Measurements from ENCODE around the gene MYLK4. TPM values are rescaled to one million over a fixed set of nuclear protein-coding genes. Genes with fewer than 3 reads are reported as not detected.

Gene MYLK4
- total RNA-seq, 4 donors from 2014 or later = 0.42 to 0.98 (median 0.52) TPM

DNA sequence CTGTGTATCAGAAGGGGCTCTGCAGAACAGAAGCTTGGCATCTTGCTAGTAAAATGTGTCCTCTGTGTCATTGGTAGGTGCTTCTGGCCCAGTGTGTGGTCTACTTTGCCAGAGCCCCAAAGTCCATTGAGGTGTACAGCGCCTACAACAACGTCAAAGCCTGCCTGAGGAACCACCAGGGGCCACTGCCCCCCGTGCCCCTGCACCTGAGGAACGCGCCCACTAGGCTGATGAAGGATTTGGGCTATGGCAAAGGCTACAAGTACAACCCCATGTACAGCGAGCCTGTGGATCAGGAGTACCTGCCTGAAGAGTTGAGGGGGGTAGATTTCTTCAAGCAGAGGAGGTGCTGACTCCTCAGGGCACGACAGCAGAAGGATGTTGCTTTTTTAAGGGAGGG, 34.2 kb upstream of the MYLK4 start:
- no peaks in the 10 kb centered on the region for H3K9me3 ChIP-seq
- H3K36me3 ChIP-seq = peaks cover 0 to 76% (median 0%) of the 10 kb centered on the region in 3 donors
- 83 to 89% methylated on average over 5 to 7 of the region's 7 CpGs for WGBS, 2 donors
- no peaks in the 10 kb centered on the region for H3K27me3 ChIP-seq
- TF ChIP-seq EP300 (IDR thresholded peaks at IDR 0.05) (no peak), POLR2A (IDR thresholded peaks at IDR 0.05) (no peak)
- TF ChIP-seq, protein P1, sequence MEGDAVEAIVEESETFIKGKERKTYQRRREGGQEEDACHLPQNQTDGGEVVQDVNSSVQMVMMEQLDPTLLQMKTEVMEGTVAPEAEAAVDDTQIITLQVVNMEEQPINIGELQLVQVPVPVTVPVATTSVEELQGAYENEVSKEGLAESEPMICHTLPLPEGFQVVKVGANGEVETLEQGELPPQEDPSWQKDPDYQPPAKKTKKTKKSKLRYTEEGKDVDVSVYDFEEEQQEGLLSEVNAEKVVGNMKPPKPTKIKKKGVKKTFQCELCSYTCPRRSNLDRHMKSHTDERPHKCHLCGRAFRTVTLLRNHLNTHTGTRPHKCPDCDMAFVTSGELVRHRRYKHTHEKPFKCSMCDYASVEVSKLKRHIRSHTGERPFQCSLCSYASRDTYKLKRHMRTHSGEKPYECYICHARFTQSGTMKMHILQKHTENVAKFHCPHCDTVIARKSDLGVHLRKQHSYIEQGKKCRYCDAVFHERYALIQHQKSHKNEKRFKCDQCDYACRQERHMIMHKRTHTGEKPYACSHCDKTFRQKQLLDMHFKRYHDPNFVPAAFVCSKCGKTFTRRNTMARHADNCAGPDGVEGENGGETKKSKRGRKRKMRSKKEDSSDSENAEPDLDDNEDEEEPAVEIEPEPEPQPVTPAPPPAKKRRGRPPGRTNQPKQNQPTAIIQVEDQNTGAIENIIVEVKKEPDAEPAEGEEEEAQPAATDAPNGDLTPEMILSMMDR (IDR thresholded peaks at IDR 0.05) = no peak
- no peak for DNase-seq (ENCODE audit: low spot score in 2 of 2)
- H3K4me3 ChIP-seq = no peak overlapping the region
- no peak overlapping the region for H3K27ac ChIP-seq
- peaks cover 0 to 13% (median 0%) of the 10 kb centered on the region in 4 donors for H3K4me1 ChIP-seq

DNA sequence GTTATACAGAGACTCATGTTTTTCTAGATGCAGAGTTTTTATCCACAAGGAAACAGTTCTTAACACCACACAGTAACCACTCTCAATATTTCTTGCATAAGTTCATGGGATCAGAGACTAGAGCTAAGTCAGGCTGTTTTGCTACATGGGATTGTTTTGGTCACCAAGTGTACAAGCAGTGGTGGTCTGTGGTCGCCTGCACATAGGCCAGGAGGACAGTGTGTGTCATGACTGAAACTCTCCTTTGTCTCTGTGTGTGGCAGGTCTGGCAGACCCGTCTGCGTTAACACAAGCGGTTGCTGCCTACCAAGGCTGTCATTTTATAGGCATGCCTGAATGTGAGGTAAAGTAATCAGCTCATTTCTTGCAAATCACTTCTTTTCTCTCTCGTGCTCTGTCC, 33.3 kb upstream of the MYLK4 start:
- DNase-seq (ENCODE audit: low spot score in 2 of 2) = no peak
- no peaks in the 10 kb centered on the region for H3K27me3 ChIP-seq
- TF ChIP-seq EP300 (IDR thresholded peaks at IDR 0.05) (no peak), POLR2A (IDR thresholded peaks at IDR 0.05) (no peak)
- TF ChIP-seq, protein P1 (IDR thresholded peaks at IDR 0.05) = no peak
- H3K4me1 ChIP-seq = peaks cover 0 to 12% (median 0%) of the 10 kb centered on the region in 4 donors
- H3K4me3 ChIP-seq = no peak overlapping the region
- H3K36me3 ChIP-seq = peaks cover 0 to 84% (median 6%) of the 10 kb centered on the region in 3 donors
- H3K9me3 ChIP-seq = no peaks in the 10 kb centered on the region
- WGBS, 2 donors = 61 to 81% methylated on average over 5 of the region's 5 CpGs
- H3K27ac ChIP-seq = no peak overlapping the region

DNA sequence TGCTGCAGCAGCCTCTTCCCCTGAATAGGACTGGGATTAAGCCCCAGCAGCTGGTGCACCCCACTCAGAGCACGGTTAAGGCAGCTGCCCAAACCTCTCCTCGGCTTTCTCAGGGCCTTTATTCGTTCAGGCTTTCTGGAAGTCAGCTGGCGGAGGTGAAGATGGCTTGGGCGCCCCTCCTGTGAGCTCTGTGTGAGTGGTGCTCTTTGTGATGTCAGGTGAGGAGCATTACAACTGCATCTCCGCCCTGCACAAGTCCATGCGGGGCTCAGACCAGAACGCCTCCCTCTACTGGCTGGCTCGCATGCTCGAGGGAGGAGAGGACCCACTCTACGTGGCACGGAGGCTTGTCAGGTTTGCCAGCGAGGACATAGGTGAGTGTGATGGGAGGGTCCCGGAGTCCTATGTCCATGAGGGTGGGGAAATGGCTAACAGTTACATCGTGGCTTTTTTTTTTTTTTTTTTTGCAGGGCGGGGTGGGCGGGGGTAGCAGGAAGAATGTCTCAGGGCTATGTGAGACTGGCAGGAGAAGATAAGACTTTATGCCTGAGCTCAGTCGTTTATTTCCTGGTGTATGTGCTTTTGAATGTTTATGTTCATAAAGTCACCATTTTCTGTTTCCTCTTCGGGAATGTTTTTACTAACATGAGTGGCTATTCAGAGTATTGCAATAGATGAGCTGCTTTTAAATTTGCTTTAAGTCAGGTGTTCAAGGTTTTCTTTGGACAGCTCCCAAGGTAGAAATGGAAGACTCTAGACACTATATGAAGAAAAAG, 32.7 kb upstream of the MYLK4 start:
- Histone ChIP-seq H3K27me3 (no peaks in the 10 kb centered on the region), H3K9me3 (no peaks in the 10 kb centered on the region), H3K4me1 (peaks cover 0 to 13% (median 0%) of the 10 kb centered on the region in 4 donors), H3K4me3 (no peak overlapping the region), H3K36me3 (peaks cover 0 to 91% (median 6%) of the 10 kb centered on the region in 3 donors), H3K27ac (no peak overlapping the region)
- TF ChIP-seq, protein P1 (IDR thresholded peaks at IDR 0.05) = no peak
- TF ChIP-seq POLR2A (IDR thresholded peaks at IDR 0.05) = no peak
- TF ChIP-seq EP300 (IDR thresholded peaks at IDR 0.05) = no peak
- DNase-seq (ENCODE audit: low spot score in 2 of 2) = no peak
- 51 to 55% methylated on average over 18 to 19 of the region's 19 CpGs for WGBS, 2 donors

DNA sequence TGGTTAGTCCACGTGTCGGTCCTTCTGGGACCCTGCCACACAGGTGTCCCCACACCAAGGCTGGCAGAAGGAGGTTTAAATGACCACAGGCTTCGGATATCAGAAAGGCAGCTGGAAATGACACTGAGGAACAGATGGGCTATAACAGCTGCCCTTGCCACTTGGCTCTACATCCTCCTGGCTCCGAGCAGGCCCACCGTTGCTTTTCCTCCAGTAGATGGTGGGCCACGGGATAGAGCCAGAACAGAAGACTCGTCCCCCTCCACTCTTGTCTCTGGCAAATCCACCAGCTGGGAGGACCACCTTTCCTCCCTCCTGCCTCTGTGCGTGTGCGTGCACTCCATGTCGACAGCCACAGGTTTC, 32.1 kb upstream of the MYLK4 start:
- WGBS, 2 donors = 71 to 74% methylated on average over 10 of the region's 10 CpGs
- H3K27ac ChIP-seq = no peak overlapping the region
- no peak overlapping the region for H3K4me3 ChIP-seq
- H3K4me1 ChIP-seq = peaks cover 0 to 18% (median 0%) of the 10 kb centered on the region in 4 donors
- no peaks in the 10 kb centered on the region for H3K27me3 ChIP-seq
- H3K36me3 ChIP-seq = peaks cover 0 to 88% (median 6%) of the 10 kb centered on the region in 3 donors
- H3K9me3 ChIP-seq = no peaks in the 10 kb centered on the region
- DNase-seq (ENCODE audit: low spot score in 2 of 2) = no peak
- TF ChIP-seq POLR2A (IDR thresholded peaks at IDR 0.05) = no peak
- TF ChIP-seq, protein P1 (IDR thresholded peaks at IDR 0.05) = no peak
- no peak for TF ChIP-seq EP300 (IDR thresholded peaks at IDR 0.05)

DNA sequence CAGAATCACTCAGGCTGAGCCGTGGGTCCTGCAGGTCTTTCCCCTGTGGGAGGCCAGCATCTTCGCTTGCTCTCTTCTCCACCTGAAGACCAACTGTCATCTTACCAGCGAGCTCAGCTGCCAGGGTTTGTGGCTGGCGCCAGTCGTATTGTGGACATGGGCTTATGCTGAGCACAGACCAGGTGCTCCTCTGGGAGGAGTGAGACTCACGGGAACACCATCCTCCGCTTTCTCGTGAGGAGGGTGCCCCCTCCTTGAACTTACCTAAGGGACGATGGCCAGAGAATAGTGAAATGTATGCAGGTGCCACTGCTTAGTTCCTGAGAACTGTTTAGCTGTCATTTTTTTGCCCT, 31.6 kb upstream of the MYLK4 start:
- H3K36me3 ChIP-seq = peaks cover 0 to 84% (median 6%) of the 10 kb centered on the region in 3 donors
- H3K4me3 ChIP-seq = no peak overlapping the region
- no peak for DNase-seq (ENCODE audit: low spot score in 2 of 2)
- H3K4me1 ChIP-seq = peaks cover 0 to 20% (median 0%) of the 10 kb centered on the region in 4 donors
- H3K9me3 ChIP-seq = no peaks in the 10 kb centered on the region
- H3K27me3 ChIP-seq = no peaks in the 10 kb centered on the region
- WGBS, 2 donors = 87 to 98% methylated on average over 9 of the region's 9 CpGs
- TF ChIP-seq POLR2A (IDR thresholded peaks at IDR 0.05) (no peak), EP300 (IDR thresholded peaks at IDR 0.05) (no peak)
- TF ChIP-seq, protein P1 (IDR thresholded peaks at IDR 0.05) = no peak
- no peak overlapping the region for H3K27ac ChIP-seq
